Activated naive CD4-positive, alpha-beta T cell (primary cell): ENCODE measurements around the gene ARHGAP42.

Source experiments
- DNase-seq, 4 experiments: peaks; one replicate each; lab custom pipeline; 2025; lab: John Stamatoyannopoulos, UW

ARHGAP42 gene

GRCh38 chr11:100800202-100800601 is 113.1 kb downstream of the ARHGAP42 start:
- DNase-seq = no peak

- DNase-seq = no peak
These were observed 114.3 kb downstream of the ARHGAP42 start for GRCh38 chr11:100801225-100801999.

- DNase-seq = no peak
These were observed 118.6 kb downstream of the ARHGAP42 start for GRCh38 chr11:100805506-100806199.

- DNase-seq = no peak
These were observed 119.2 kb downstream of the ARHGAP42 start for GRCh38 chr11:100806296-100806695.

- DNase-seq = no peak
These were observed 121.9 kb downstream of the ARHGAP42 start for GRCh38 chr11:100808904-100809491.

GRCh38 chr11:100810146-100810545 is 123.1 kb downstream of the ARHGAP42 start:
- no peak for DNase-seq

- no peak for DNase-seq
These were observed 123.6 kb downstream of the ARHGAP42 start for GRCh38 chr11:100810666-100811065.

- no peak for DNase-seq
These were observed 125.4 kb downstream of the ARHGAP42 start for GRCh38 chr11:100812517-100812916.

- DNase-seq = no peak
These were observed 128.8 kb downstream of the ARHGAP42 start for GRCh38 chr11:100815787-100816330.

- DNase-seq = no peak
These were observed 129.7 kb downstream of the ARHGAP42 start for GRCh38 chr11:100816823-100817222.

GRCh38 chr11:100817620-100818019 is 130.5 kb downstream of the ARHGAP42 start:
- no peak for DNase-seq

- DNase-seq = no peak
These were observed 133.5 kb downstream of the ARHGAP42 start for GRCh38 chr11:100820621-100821020.

GRCh38 chr11:100821198-100821597 is 134.1 kb downstream of the ARHGAP42 start:
- no peak for DNase-seq

- DNase-seq = no peak
These were observed 136.3 kb downstream of the ARHGAP42 start for GRCh38 chr11:100823360-100823759.

GRCh38 chr11:100824041-100824809 is 137.1 kb downstream of the ARHGAP42 start:
- no peak for DNase-seq

- DNase-seq = no peak
These were observed 138.5 kb downstream of the ARHGAP42 start for GRCh38 chr11:100825626-100826025.

- DNase-seq = no peak
These were observed 141.0 kb downstream of the ARHGAP42 start for GRCh38 chr11:100827934-100828661.

GRCh38 chr11:100830274-100830673 is 143.2 kb downstream of the ARHGAP42 start:
- DNase-seq = no peak

- DNase-seq = no peak
These were observed 144.1 kb downstream of the ARHGAP42 start for GRCh38 chr11:100830978-100831732.

- DNase-seq = no peak
These were observed 144.9 kb downstream of the ARHGAP42 start for GRCh38 chr11:100831929-100832494.
